Colonic mucosa (tissue), 4 donors: ENCODE results near the gene FUBP3. TPM values are rescaled to one million over a fixed set of nuclear protein-coding genes. Genes with fewer than 3 reads are reported as not detected.

Experiments
- DNase-seq: peaks from one replicate; pipeline ENCODE4 v3.0.0-alpha.2; 2020
- H3K27ac ChIP-seq: fragments of 200-600 bp; one replicate; pipeline ENCODE4 v1.8.0; 2021
- H3K27me3 ChIP-seq: fragments of 200-600 bp; one replicate; pipeline ENCODE4 v1.8.0; 2021
- H3K36me3 ChIP-seq: fragments of 200-600 bp; one replicate; pipeline ENCODE4 v1.8.0; 2021
- H3K4me1 ChIP-seq: fragments of 200-600 bp; one replicate; pipeline ENCODE4 v1.8.0; 2021; ENCODE audit warnings: mild to moderate bottlenecking
- H3K4me3 ChIP-seq: fragments of 200-600 bp; one replicate; pipeline ENCODE4 v1.8.0; 2021
- H3K9ac ChIP-seq, 2 donors: one replicate each; pipeline ENCODE4 v1.7.0; 2013; ENCODE audit warnings: control low read depth in 2 of 2, low read depth in 2 of 2, low read length in 2 of 2
- H3K9me3 ChIP-seq: fragments of 200-600 bp; one replicate; pipeline ENCODE4 v1.8.0; 2021
- intact Hi-C: fragments of 100-400 bp; cut with DNase I; formaldehyde crosslinking; loops from one replicate; pipeline ENCODE4 v1.14.1; 2022
- total RNA-seq, 2 donors: library from RNA; stranded (reverse); fragmentation: NEBNext Ultra II Directional in 1 of 2; extraction: Animal tissue kit (Norgen Biotek cat#: 25700) in 1 of 2; gene quantifications; one replicate each; pipeline ENCODE4 v1.2.1, GENCODE V29; 2021
- TF ChIP-seq, protein P1 (sequence below): fragments of 200-600 bp; IDR thresholded peaks from one replicate; pipeline ENCODE4 v1.8.0; 2022; ENCODE audit warnings: antibody characterized with exemption, mild to moderate bottlenecking
- donor health status: healthy.
- donor health status: DM: no; HTN: no; CAD: no.
- donor health status: DM: no; HTN: no; CAD: no.

The FUBP3 gene
- total RNA-seq, 2 donors from 2014 or later: 44.7 to 50.0 TPM

DNA sequence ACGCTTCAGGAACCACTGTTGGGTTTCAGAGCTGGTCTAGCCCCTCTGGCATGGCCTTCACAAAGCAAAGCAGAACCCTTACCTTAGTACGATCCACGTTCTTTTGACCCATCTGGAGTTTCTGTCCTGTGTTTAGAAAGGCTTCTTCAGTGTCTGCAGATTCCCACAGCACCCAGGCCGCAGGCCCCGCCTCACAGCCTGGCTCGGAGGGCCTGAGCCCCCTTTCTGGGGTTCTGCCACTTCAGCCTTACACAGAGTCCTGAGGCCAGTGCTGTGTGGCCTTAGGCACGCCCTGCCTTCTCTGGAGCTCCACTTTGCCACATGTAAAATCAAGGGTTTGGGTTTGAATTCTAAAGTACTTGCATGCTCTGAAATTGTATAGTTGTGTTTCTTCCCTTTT lies 53.5 kb downstream of the FUBP3 start:
- H3K27ac ChIP-seq: no peak overlapping the region
- H3K4me3 ChIP-seq: no peak overlapping the region
- H3K9ac ChIP-seq: no peak overlapping the region
- H3K36me3 ChIP-seq: peaks cover 6% of the 10 kb centered on the region
- no peak for DNase-seq
- TF ChIP-seq, protein P1, sequence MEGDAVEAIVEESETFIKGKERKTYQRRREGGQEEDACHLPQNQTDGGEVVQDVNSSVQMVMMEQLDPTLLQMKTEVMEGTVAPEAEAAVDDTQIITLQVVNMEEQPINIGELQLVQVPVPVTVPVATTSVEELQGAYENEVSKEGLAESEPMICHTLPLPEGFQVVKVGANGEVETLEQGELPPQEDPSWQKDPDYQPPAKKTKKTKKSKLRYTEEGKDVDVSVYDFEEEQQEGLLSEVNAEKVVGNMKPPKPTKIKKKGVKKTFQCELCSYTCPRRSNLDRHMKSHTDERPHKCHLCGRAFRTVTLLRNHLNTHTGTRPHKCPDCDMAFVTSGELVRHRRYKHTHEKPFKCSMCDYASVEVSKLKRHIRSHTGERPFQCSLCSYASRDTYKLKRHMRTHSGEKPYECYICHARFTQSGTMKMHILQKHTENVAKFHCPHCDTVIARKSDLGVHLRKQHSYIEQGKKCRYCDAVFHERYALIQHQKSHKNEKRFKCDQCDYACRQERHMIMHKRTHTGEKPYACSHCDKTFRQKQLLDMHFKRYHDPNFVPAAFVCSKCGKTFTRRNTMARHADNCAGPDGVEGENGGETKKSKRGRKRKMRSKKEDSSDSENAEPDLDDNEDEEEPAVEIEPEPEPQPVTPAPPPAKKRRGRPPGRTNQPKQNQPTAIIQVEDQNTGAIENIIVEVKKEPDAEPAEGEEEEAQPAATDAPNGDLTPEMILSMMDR: no peak
- no peaks in the 10 kb centered on the region for H3K9me3 ChIP-seq
- H3K27me3 ChIP-seq: no peaks in the 10 kb centered on the region
- intact Hi-C loops: no loop called here
- no peaks in the 10 kb centered on the region for H3K4me1 ChIP-seq

DNA sequence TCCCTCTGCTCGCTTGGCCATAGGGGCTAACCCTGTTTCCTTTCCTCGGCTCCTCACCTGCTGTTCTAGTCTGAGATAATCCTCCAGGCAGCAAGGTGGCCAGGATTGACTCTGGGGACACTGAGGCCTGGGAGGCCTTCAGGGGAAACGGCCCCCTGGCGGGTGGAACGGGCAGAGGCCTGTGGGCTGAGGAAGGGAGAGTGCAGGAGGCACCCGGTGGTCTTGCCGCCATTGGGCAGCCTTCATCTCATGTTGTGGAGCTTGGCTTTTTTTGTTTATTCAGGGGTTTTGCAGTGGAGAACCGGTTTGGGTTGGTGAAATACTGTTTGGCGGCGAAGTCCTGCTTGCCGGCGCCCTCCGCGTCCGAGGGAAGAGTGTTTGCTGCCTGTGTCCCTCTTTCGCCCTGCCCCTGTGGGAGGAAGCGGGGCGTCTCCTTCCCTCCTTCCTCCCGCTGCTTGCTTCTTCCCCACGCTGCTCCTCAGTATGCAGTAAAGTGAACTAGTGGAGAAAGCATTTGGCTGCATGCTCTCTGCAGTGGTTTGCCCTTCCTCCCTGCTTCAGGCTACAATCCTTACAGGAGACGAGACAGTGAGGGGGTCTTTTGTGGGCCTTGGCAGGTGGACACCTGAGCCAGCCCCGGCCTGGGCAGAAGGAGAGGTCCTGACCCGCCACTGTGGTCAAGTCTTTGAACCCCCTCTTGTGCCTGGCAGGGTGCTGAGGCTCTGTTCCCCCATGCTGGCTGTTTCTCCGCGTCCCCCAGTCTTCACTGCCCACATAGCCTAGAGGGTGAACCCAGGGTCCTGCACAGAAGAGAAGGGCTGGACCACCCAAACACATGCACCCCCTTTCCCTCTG lies 54.2 kb downstream of the FUBP3 start:
- intact Hi-C loops: no loop called here
- Histone ChIP-seq H3K27me3 (no peaks in the 10 kb centered on the region), H3K9ac (no peak overlapping the region), H3K36me3 (peaks cover 6% of the 10 kb centered on the region), H3K4me1 (no peaks in the 10 kb centered on the region), H3K9me3 (no peaks in the 10 kb centered on the region), H3K27ac (no peak overlapping the region), H3K4me3 (no peak overlapping the region)
- DNase-seq: no peak
- TF ChIP-seq, protein P1: no peak

DNA sequence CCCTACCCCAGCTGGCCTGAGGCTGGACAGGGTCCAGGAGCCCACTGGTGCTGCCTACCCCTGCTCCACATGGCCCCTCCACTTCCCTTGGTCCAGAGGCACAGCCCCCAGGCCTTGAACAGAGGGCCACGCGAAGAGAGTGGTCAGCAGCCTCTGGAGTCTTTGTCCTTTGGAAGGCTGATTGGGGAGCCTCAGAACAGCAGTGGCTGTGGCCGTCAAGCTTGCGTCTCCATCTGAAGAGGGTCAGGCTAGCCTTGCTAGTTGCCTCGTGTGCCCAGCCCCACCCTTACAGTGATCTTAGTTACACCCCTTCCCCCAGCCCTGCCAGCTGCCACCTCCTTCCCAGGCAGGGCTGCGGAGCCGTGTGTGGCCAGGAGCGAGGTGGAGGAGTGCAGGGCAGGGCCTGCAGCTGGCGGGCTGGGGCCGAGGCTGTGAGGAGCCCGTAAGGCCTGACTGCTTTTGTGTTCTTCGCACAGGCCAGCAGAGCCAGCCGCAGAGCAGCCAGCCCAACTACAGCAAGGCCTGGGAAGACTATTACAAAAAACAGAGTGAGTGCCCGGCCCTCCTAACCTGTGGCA lies 54.9 kb downstream of the FUBP3 start:
- Histone ChIP-seq H3K4me1 (no peaks in the 10 kb centered on the region), H3K27ac (no peak overlapping the region), H3K36me3 (peaks cover 6% of the 10 kb centered on the region), H3K27me3 (no peaks in the 10 kb centered on the region), H3K9ac (no peak overlapping the region), H3K4me3 (no peak overlapping the region), H3K9me3 (no peaks in the 10 kb centered on the region)
- intact Hi-C loops: no loop called here
- TF ChIP-seq, protein P1: no peak
- no peak for DNase-seq

DNA sequence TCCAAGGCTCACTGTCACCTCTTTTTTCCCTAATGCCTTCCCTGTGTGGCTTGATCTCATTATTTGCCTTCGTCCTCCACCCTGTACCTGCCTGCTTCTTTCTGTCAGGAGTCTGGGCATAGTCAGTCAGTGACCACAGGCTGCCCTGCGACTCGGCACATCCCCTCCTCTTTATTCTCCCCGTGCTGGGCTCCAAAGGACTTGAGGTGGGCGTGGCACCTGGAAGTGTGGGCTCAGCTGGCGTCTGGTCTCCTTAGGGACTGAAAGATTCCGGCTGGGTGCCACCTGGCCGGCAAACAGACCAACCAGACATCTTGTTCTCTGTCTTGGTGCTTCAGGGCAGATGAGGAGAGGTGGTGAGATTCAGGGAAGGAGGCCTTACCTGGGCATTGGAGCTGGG lies 55.4 kb downstream of the FUBP3 start:
- intact Hi-C loops: no loop called here
- H3K27me3 ChIP-seq: no peaks in the 10 kb centered on the region
- H3K36me3 ChIP-seq: peaks cover 6% of the 10 kb centered on the region
- no peaks in the 10 kb centered on the region for H3K4me1 ChIP-seq
- DNase-seq: no peak
- TF ChIP-seq, protein P1: no peak
- no peaks in the 10 kb centered on the region for H3K9me3 ChIP-seq
- no peak overlapping the region for H3K4me3 ChIP-seq
- H3K9ac ChIP-seq: no peak overlapping the region
- no peak overlapping the region for H3K27ac ChIP-seq

DNA sequence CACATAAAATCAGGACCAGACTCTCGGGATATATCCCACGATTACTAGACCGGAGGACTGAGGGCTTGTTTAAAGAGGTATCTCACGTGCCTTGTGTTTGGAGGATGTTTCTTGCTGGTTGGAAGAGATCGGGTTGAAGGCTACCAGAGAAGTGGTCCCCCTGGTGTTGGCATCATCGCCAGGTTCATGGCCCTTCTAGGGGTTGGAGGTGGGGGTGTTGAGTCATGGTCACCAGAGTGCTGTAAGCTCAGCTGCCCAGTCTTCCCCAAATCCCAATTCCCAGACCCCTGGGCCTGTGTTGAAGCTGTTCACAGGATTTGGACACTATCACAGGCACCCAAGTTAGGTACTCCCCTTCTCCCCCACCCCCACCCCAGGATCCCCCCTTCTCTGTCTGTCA lies 55.9 kb downstream of the FUBP3 start:
- peaks cover 6% of the 10 kb centered on the region for H3K36me3 ChIP-seq
- H3K9ac ChIP-seq: no peak overlapping the region
- intact Hi-C loops: no loop called here
- H3K27me3 ChIP-seq: no peaks in the 10 kb centered on the region
- no peak for DNase-seq
- no peak overlapping the region for H3K4me3 ChIP-seq
- TF ChIP-seq, protein P1: no peak
- H3K9me3 ChIP-seq: no peaks in the 10 kb centered on the region
- H3K27ac ChIP-seq: no peak overlapping the region
- H3K4me1 ChIP-seq: no peaks in the 10 kb centered on the region
